H1 (cell line): ENCODE data around the gene RAET1E. TPM values are rescaled to one million over a fixed set of nuclear protein-coding genes. Genes with fewer than 3 reads are reported as not detected.

Experiments used
- CTCF ChIA-PET: fragments of 300-600 bp; sonication (Branson Sonifier 250); formaldehyde crosslinking; loops from one replicate; lab custom pipeline; 2021; ENCODE audit not compliant: partially characterized antibody; lab: Charles Lee
- POLR2A ChIA-PET: fragments of 300-600 bp; sonication (Branson Sonifier 250); formaldehyde crosslinking; loops from one replicate; lab custom pipeline; 2021; ENCODE audit warnings: inconsistent platforms; ENCODE audit not compliant: partially characterized antibody; lab: Charles Lee
- DNase-seq, 2 experiments: peaks; one replicate each; pipeline versions ENCODE4 v3.0.0 to v3.0.0-alpha.2; 2010 to 2022; ENCODE audit warnings: low spot score in 2 of 2, low read depth in 1 of 2, mixed read lengths in 1 of 2
- FAIRE-seq: peaks from 2 replicates; lab custom pipeline; 2011; peaks lifted over from hg19 to GRCh38; lab: Jason Lieb, UNC
- H2AFZ ChIP-seq: 2 replicates; pipeline ENCODE4 v1.8.1; 2012; ENCODE audit warnings: low read length, inconsistent platforms
- H2AK5ac ChIP-seq: 2 replicates; pipeline ENCODE4 v1.6.1; 2013; ENCODE audit warnings: low read depth, low read length
- H2BK120ac ChIP-seq: replicated peaks from 2 replicates; pipeline ENCODE3; 2013; ENCODE audit warnings: low read depth, low read length, inconsistent platforms
- H2BK12ac ChIP-seq: 2 replicates; pipeline ENCODE4 v1.6.1; 2013; ENCODE audit warnings: low read depth, low read length
- H2BK15ac ChIP-seq: 2 replicates; pipeline ENCODE4 v1.6.1; 2013; ENCODE audit warnings: low read length
- H2BK20ac ChIP-seq: 2 replicates; pipeline ENCODE4 v1.6.1; 2013; ENCODE audit warnings: low read length
- H2BK5ac ChIP-seq: 2 replicates; pipeline ENCODE4 v1.6.1; 2013; ENCODE audit warnings: low read depth, low read length
- H3K14ac ChIP-seq: 2 replicates; pipeline ENCODE4 v1.6.1; 2013; ENCODE audit warnings: inconsistent platforms; ENCODE audit not compliant: insufficient read length
- H3K18ac ChIP-seq: 2 replicates; pipeline ENCODE4 v1.6.1; 2013; ENCODE audit warnings: low read length; ENCODE audit errors: extremely low read depth
- H3K23ac ChIP-seq: 2 replicates; pipeline ENCODE4 v1.6.1; 2013; ENCODE audit warnings: inconsistent platforms; ENCODE audit not compliant: insufficient read length
- H3K23me2 ChIP-seq: 2 replicates; pipeline ENCODE4 v1.6.1; 2013; ENCODE audit warnings: low read depth, low read length
- H3K27ac ChIP-seq: 2 replicates; pipeline ENCODE4 v1.6.1; 2011; ENCODE audit warnings: low read depth, low read length, inconsistent platforms
- H3K27me3 ChIP-seq, 4 experiments: replicated peaks in 1 of 4; 1 replicate in 1 of 4; 2 replicates in 3 of 4; pipeline versions ENCODE4 v1.6.1 to v1.8.1; 2011 to 2013; ENCODE audit warnings: low read length in 3 of 4, mild to moderate bottlenecking in 3 of 4, inconsistent platforms in 2 of 4, mixed read lengths in 2 of 4, moderate library complexity in 1 of 4; ENCODE audit not compliant: control insufficient read depth in 3 of 4, insufficient read depth in 3 of 4; ENCODE audit errors: extremely low read depth in 1 of 4
- H3K36me3 ChIP-seq, 4 experiments: 2 replicates each; pipeline versions ENCODE4 v1.6.1 to v1.8.1; 2011 to 2013; ENCODE audit warnings: mild to moderate bottlenecking in 4 of 4, low read length in 3 of 4, moderate library complexity in 2 of 4, control low read depth in 1 of 4, inconsistent platforms in 1 of 4; ENCODE audit not compliant: insufficient read depth in 4 of 4, control insufficient read depth in 2 of 4
- H3K4ac ChIP-seq: replicated peaks from 2 replicates; pipeline ENCODE3; 2013; ENCODE audit warnings: low read length, low read depth, mixed read lengths, inconsistent platforms; ENCODE audit not compliant: insufficient read length
- H3K4me1 ChIP-seq, 4 experiments: replicated peaks in 1 of 4; 1 replicate in 1 of 4; 2 replicates in 3 of 4; pipeline versions ENCODE4 v1.6.1 to v1.8.1; 2011 to 2013; ENCODE audit warnings: low read length in 3 of 4, inconsistent platforms in 2 of 4, mixed read lengths in 1 of 4; ENCODE audit not compliant: insufficient read depth in 4 of 4, control insufficient read depth in 3 of 4
- H3K4me2 ChIP-seq, 2 experiments: 2 replicates each; pipeline versions ENCODE4 v1.6.1 to v1.8.1; 2011 to 2013; ENCODE audit warnings: low read depth in 2 of 2, low read length in 2 of 2, control low read depth in 1 of 2, inconsistent platforms in 1 of 2, mild to moderate bottlenecking in 1 of 2; ENCODE audit not compliant: insufficient read depth in 1 of 2
- H3K4me3 ChIP-seq, 4 experiments: fragments of 200-600, 300-600 bp in 1 of 4; sonication (generic), shearing (Covaris generic), sonication (Bioruptor Twin) in 1 of 4; 2 replicates each; pipeline versions ENCODE4 v1.5.1 to v1.8.1; 2011 to 2016; ENCODE audit warnings: low read length in 4 of 4, low read depth in 3 of 4, control low read depth in 2 of 4, inconsistent platforms in 2 of 4, mild to moderate bottlenecking in 2 of 4, mixed read lengths in 1 of 4, moderate library complexity in 1 of 4; ENCODE audit not compliant: insufficient read depth in 2 of 4; ENCODE audit errors: extremely low read depth in 1 of 4
- H3K56ac ChIP-seq: replicated peaks from 2 replicates; pipeline ENCODE3; 2013; ENCODE audit warnings: low read depth, mild to moderate bottlenecking, mixed read lengths, low read length, inconsistent platforms; ENCODE audit not compliant: insufficient read length
- H3K79me1 ChIP-seq: 2 replicates; pipeline ENCODE4 v1.6.1; 2013; ENCODE audit warnings: low read depth, low read length, control low read depth
- H3K79me2 ChIP-seq, 2 experiments: 2 replicates each; pipeline versions ENCODE4 v1.6.1 to v1.8.1; 2012 to 2013; ENCODE audit warnings: low read length in 2 of 2, mild to moderate bottlenecking in 2 of 2, inconsistent platforms in 1 of 2; ENCODE audit not compliant: insufficient read depth in 2 of 2, control insufficient read depth in 1 of 2
- H3K9ac ChIP-seq, 4 experiments: replicated peaks in 1 of 4; 1 replicate in 1 of 4; 2 replicates in 3 of 4; pipeline versions ENCODE4 v1.6.1 to v1.8.1; 2011 to 2013; ENCODE audit warnings: low read depth in 3 of 4, low read length in 3 of 4, control low read depth in 2 of 4, mild to moderate bottlenecking in 2 of 4, moderate library complexity in 2 of 4, inconsistent platforms in 1 of 4; ENCODE audit errors: extremely low read depth in 1 of 4
- H3K9me3 ChIP-seq, 2 experiments: 2 replicates each; pipeline versions ENCODE4 v1.6.1 to v1.8.1; 2012 to 2013; ENCODE audit warnings: mild to moderate bottlenecking in 2 of 2, moderate library complexity in 2 of 2, control low read depth in 1 of 2, inconsistent platforms in 1 of 2, low read depth in 1 of 2, low read length in 1 of 2, mixed read lengths in 1 of 2; ENCODE audit not compliant: insufficient read depth in 2 of 2
- H4K20me1 ChIP-seq, 2 experiments: replicated peaks in 1 of 2; 2 replicates each; pipeline versions ENCODE3 to v1.8.1; 2011 to 2013; ENCODE audit warnings: inconsistent platforms in 2 of 2, low read length in 2 of 2, mild to moderate bottlenecking in 1 of 2; ENCODE audit not compliant: insufficient read depth in 2 of 2, control insufficient read depth in 1 of 2
- H4K5ac ChIP-seq: 2 replicates; pipeline ENCODE4 v1.6.1; 2013; ENCODE audit warnings: low read length, low read depth, mixed read lengths, inconsistent platforms; ENCODE audit not compliant: insufficient read length
- H4K8ac ChIP-seq: 2 replicates; pipeline ENCODE4 v1.8.0; 2013; ENCODE audit warnings: mild to moderate bottlenecking, moderate library complexity, low read length, inconsistent platforms; ENCODE audit not compliant: insufficient read depth; ENCODE audit errors: extremely low read depth
- H4K91ac ChIP-seq: replicated peaks from 2 replicates; pipeline ENCODE3; 2013; ENCODE audit warnings: low read length, mixed read lengths, inconsistent platforms; ENCODE audit not compliant: insufficient read length
- ATF3 ChIP-seq: IDR thresholded peaks from 2 replicates; pipeline ENCODE4 v1.6.1; 2011; ENCODE audit warnings: low read depth, mild to moderate bottlenecking, low read length; ENCODE audit not compliant: insufficient read depth
- CEBPB ChIP-seq: IDR thresholded peaks from 2 replicates; pipeline ENCODE4 v1.6.1; 2012; ENCODE audit warnings: low read depth, low read length
- E2F6 ChIP-seq: IDR thresholded peaks from 2 replicates; pipeline ENCODE4 v1.6.1; 2012; ENCODE audit warnings: inconsistent platforms
- FOSL1 ChIP-seq: IDR thresholded peaks from 2 replicates; pipeline ENCODE4 v1.6.1; 2011; ENCODE audit warnings: mild to moderate bottlenecking, low read depth, low read length, moderate library complexity; ENCODE audit not compliant: insufficient read depth
- GTF2F1 ChIP-seq: IDR thresholded peaks from 2 replicates; pipeline ENCODE4 v1.6.1; 2012; ENCODE audit warnings: low read depth, low read length, improper control_type of control experiment, borderline replicate concordance
- HDAC6 ChIP-seq: IDR thresholded peaks from one replicate; pipeline ENCODE4 v1.7.1; 2012; ENCODE audit warnings: low read depth, mild to moderate bottlenecking, inconsistent platforms, low read length, moderate library complexity
- KDM1A ChIP-seq: fragments of 200-600, 300-600 bp; sonication (generic); IDR thresholded peaks from 2 replicates; pipeline ENCODE4 v1.7.1; 2016; ENCODE audit warnings: mild to moderate bottlenecking, low read length, borderline replicate concordance
- MAX ChIP-seq: IDR thresholded peaks from 2 replicates; pipeline ENCODE4 v1.6.1; 2012; ENCODE audit warnings: inconsistent platforms
- NRF1 ChIP-seq: IDR thresholded peaks from 2 replicates; pipeline ENCODE4 v1.6.1; 2011; ENCODE audit warnings: mild to moderate bottlenecking, low read depth, low read length, improper control_type of control experiment
- RBBP5 ChIP-seq: IDR thresholded peaks from 2 replicates; pipeline ENCODE4 v1.7.1; 2012; ENCODE audit warnings: low read depth, mild to moderate bottlenecking, inconsistent platforms, low read length, moderate library complexity, borderline replicate concordance
- SAP30 ChIP-seq: fragments of 300-600 bp; sonication (generic); IDR thresholded peaks from 2 replicates; pipeline ENCODE4 v1.7.1; 2012; ENCODE audit warnings: low read length, moderate library complexity, mild to moderate bottlenecking, inconsistent platforms; ENCODE audit not compliant: insufficient read depth, insufficient replicate concordance
- SRF ChIP-seq: IDR thresholded peaks from 2 replicates; pipeline ENCODE4 v1.6.1; 2011; ENCODE audit warnings: mild to moderate bottlenecking, low read depth, low read length, moderate library complexity
- WGBS, 2 experiments: shearing (Covaris generic) in 1 of 2; methylation state at CpG; one replicate each; pipeline versions ENCODE4 v1.1.6 to v1.1.7; 2013 to 2015; ENCODE audit warnings: low lambda C conversion rate in 2 of 2, mixed read lengths in 2 of 2, inconsistent platforms in 1 of 2, low coverage in 1 of 2, missing lambda C conversion rate in 1 of 2; ENCODE audit not compliant: insufficient replicate concordance in 2 of 2, insufficient coverage in 1 of 2, insufficient read length in 1 of 2; ENCODE audit errors: extremely low coverage in 1 of 2, missing lambda C conversion rate in 1 of 2; 5-methylcytosine and 5-hydroxymethylcytosine counted together
- polyA plus RNA-seq, 7 experiments: library from polyadenylated mRNA; depleted of rRNA in 3 of 7; stranded (reverse) in 5 of 7; unstranded in 2 of 7; fragments of >200 nt in 5 of 7; fragments of 200-250 nt in 2 of 7; gene quantifications; 1 replicate in 5 of 7; 2 replicates in 1 of 7; 4 replicates in 1 of 7; pipeline versions ENCODE4 v1.2.1 to v1.2.3, GENCODE V29; 2011 to 2013; ENCODE audit warnings: missing spikeins in 2 of 7, mixed read lengths in 2 of 7
- total RNA-seq: library from RNA; stranded (reverse); fragmentation: NEBNext Ultra II Directional; extraction: Animal tissue kit (Norgen Biotek cat#: 25700); gene quantifications from 2 replicates; pipeline ENCODE4 v1.2.1, GENCODE V29; 2021

Gene RAET1E
- total and polyA plus RNA-seq, 2 of the 8 experiments (the other 6 are each of a cell fraction or from before 2014, with no cell fraction given) = not detected

- H3K56ac ChIP-seq = no peak overlapping the region
- CTCF ChIA-PET = interaction anchor here (0.8 to 6.2 kb wide), 5 partner anchors 10 to 161 kb away, joined by 3 to 34 read pairs (median 5); no protein-coding TSS in a partner anchor
- WGBS, 2 experiments = 47% methylated on average over 2 of the region's 2 CpGs; no CpG with 5 or more reads in 1 of the 2 experiments
- no peak overlapping the region for H2BK5ac ChIP-seq
- no peak for FAIRE-seq
- H3K79me2 ChIP-seq = peaks cover 0 to 6% of the 10 kb centered on the region in 2 experiments; a peak in 2 of 4 replicates
- H3K36me3 ChIP-seq = no peaks in the 10 kb centered on the region
- no peak overlapping the region for H4K8ac ChIP-seq
- no peak overlapping the region for H2AFZ ChIP-seq
- H3K4ac ChIP-seq = no peak overlapping the region
- H4K20me1 ChIP-seq = peaks cover 2 to 4% of the 10 kb centered on the region in 2 experiments
- no peaks in the 10 kb centered on the region for H3K27me3 ChIP-seq
- no peaks in the 10 kb centered on the region for H3K9me3 ChIP-seq
- no peak overlapping the region for H2BK12ac ChIP-seq
- POLR2A ChIA-PET = no interaction called here
- H3K27ac ChIP-seq = no peak overlapping the region
- H3K23me2 ChIP-seq = no peaks in the 10 kb centered on the region
- no peak overlapping the region for H3K4me3 ChIP-seq
- H2BK20ac ChIP-seq = no peak overlapping the region
- no peak overlapping the region for H2BK15ac ChIP-seq
- H2AK5ac ChIP-seq = no peak overlapping the region
- H3K79me1 ChIP-seq = peaks cover 6% of the 10 kb centered on the region; the same call in 1 of the 2 replicates
- no peak overlapping the region for H3K9ac ChIP-seq
- no peak overlapping the region for H3K4me2 ChIP-seq
- no peak overlapping the region for H4K91ac ChIP-seq
- no peak overlapping the region for H3K23ac ChIP-seq
- no peak overlapping the region for H3K14ac ChIP-seq
- no peak overlapping the region for H2BK120ac ChIP-seq
- H4K5ac ChIP-seq = no peak overlapping the region
- H3K4me1 ChIP-seq = peaks cover 0 to 15% (median 3%) of the 10 kb centered on the region in 4 experiments; a peak in 4 of 7 replicates
- no peak for DNase-seq
- H3K18ac ChIP-seq = no peak overlapping the region
- no peak for TF ChIP-seq FOSL1
- no peak for TF ChIP-seq NRF1
- no peak for TF ChIP-seq SRF
- TF ChIP-seq MAX = no peak
- TF ChIP-seq SAP30 = no peak
- TF ChIP-seq CEBPB = no peak
- TF ChIP-seq E2F6 = no peak
- no peak for TF ChIP-seq GTF2F1
- TF ChIP-seq RBBP5 = no peak
- TF ChIP-seq HDAC6 = no peak
- no peak for TF ChIP-seq KDM1A
- TF ChIP-seq ATF3 = no peak
Measured at GRCh38 chr6:149855741-149856140, 42.2 kb downstream of the RAET1E start.
